GM19025 (cell line): ENCODE results near the gene TSPYL1.
A peak's percentile ranks its signal among the peaks of the same experiment; 100 is the strongest.
"Not testable (repeated sequence)": the region's sequence is repeated elsewhere in the genome, so short reads cannot be mapped to it uniquely, and the experiment has no call there.

Source experiments
- ATAC-seq: cut with Tn5 transposase; IDR thresholded peaks from one replicate; pipeline ENCODE4 v1.9.1; 2021; ENCODE audit warnings: mild to moderate bottlenecking, low read depth, moderate library complexity; ENCODE audit not compliant: unreplicated experiment

Gene TSPYL1

GRCh38 chr6:116279232-116280160 is at the start of gene TSPYL1:
Gene TSPYL1 (minus strand): TSS chr6:116279930. CDS start chr6:116279830, 100 bp downstream.
- ATAC-seq = peak; percentile 93

GRCh38 chr6:116329156-116329555 is 49.4 kb upstream of the TSPYL1 start:
- ATAC-seq = no peak

- no peak for ATAC-seq
Measured at GRCh38 chr6:116328528-116328903, 48.8 kb upstream of the TSPYL1 start.

GRCh38 chr6:116327803-116328527 is 48.2 kb upstream of the TSPYL1 start:
- ATAC-seq = no peak

- ATAC-seq = no peak
Measured at GRCh38 chr6:116326996-116327395, 47.3 kb upstream of the TSPYL1 start.

GRCh38 chr6:116326181-116326671 is 46.5 kb upstream of the TSPYL1 start:
- ATAC-seq = no peak

- not testable (repeated sequence) for ATAC-seq
Measured at GRCh38 chr6:116325634-116326132, 46.0 kb upstream of the TSPYL1 start.

- ATAC-seq = no peak
Measured at GRCh38 chr6:116323863-116324262, 44.1 kb upstream of the TSPYL1 start.

- ATAC-seq = not testable (repeated sequence)
Measured at GRCh38 chr6:116321933-116322332, 42.2 kb upstream of the TSPYL1 start.

- ATAC-seq = no peak
Measured at GRCh38 chr6:116316772-116317467, 37.2 kb upstream of the TSPYL1 start.

- ATAC-seq = peak; percentile 63
Measured at GRCh38 chr6:116314878-116315277, 35.1 kb upstream of the TSPYL1 start.

GRCh38 chr6:116314218-116314617 is 34.5 kb upstream of the TSPYL1 start:
- no peak for ATAC-seq

- no peak for ATAC-seq
Measured at GRCh38 chr6:116313101-116313776, 33.5 kb upstream of the TSPYL1 start.

GRCh38 chr6:116309657-116310056 is 29.9 kb upstream of the TSPYL1 start:
- ATAC-seq = no peak

GRCh38 chr6:116309001-116309400 is 29.3 kb upstream of the TSPYL1 start:
- ATAC-seq = no peak

- no peak for ATAC-seq
Measured at GRCh38 chr6:116307633-116308032, 27.9 kb upstream of the TSPYL1 start.

- no peak for ATAC-seq
Measured at GRCh38 chr6:116307001-116307400, 27.3 kb upstream of the TSPYL1 start.

- no peak for ATAC-seq
Measured at GRCh38 chr6:116304538-116305097, 24.9 kb upstream of the TSPYL1 start.

GRCh38 chr6:116301104-116301503 is 21.4 kb upstream of the TSPYL1 start:
- no peak for ATAC-seq

- ATAC-seq = no peak
Measured at GRCh38 chr6:116300566-116300965, 20.8 kb upstream of the TSPYL1 start.
